Gastrocnemius medialis (tissue), 4 donors: ENCODE data around the gene SHANK2.

ENCODE experiments used
- POLR2A ChIP-seq, 2 donors: fragments of 450-650 bp; IDR thresholded peaks; one replicate each; pipeline ENCODE4 v1.6.1; 2017; ENCODE audit warnings: antibody characterized with exemption in 2 of 2, mild to moderate bottlenecking in 2 of 2, moderate library complexity in 2 of 2
- TF ChIP-seq, protein P1 (sequence below), 5 experiments: fragments of 450-650 bp in 3 of 5; fragments of 200-600 bp in 2 of 5; sonication (generic) in 2 of 5; IDR thresholded peaks in 4 of 5; conservative IDR thresholded peaks in 1 of 5; 1 replicate in 4 of 5; 2 replicates in 1 of 5; pipeline ENCODE4 v1.5.1; 2016 to 2019; ENCODE audit warnings: antibody characterized with exemption in 5 of 5, mild to moderate bottlenecking in 3 of 5, moderate library complexity in 3 of 5

GRCh38 chr11:71221821-71222220, 30.6 kb downstream of the SHANK2 start:
- TF ChIP-seq, protein P1, sequence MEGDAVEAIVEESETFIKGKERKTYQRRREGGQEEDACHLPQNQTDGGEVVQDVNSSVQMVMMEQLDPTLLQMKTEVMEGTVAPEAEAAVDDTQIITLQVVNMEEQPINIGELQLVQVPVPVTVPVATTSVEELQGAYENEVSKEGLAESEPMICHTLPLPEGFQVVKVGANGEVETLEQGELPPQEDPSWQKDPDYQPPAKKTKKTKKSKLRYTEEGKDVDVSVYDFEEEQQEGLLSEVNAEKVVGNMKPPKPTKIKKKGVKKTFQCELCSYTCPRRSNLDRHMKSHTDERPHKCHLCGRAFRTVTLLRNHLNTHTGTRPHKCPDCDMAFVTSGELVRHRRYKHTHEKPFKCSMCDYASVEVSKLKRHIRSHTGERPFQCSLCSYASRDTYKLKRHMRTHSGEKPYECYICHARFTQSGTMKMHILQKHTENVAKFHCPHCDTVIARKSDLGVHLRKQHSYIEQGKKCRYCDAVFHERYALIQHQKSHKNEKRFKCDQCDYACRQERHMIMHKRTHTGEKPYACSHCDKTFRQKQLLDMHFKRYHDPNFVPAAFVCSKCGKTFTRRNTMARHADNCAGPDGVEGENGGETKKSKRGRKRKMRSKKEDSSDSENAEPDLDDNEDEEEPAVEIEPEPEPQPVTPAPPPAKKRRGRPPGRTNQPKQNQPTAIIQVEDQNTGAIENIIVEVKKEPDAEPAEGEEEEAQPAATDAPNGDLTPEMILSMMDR (IDR thresholded peaks at IDR 0.05 in 4 of 5, conservative IDR thresholded peaks at IDR 0.05 in 1 of 5): no peak
- no peak for TF ChIP-seq POLR2A (IDR thresholded peaks at IDR 0.05)
